Adrenal gland (tissue), 5 donors: ENCODE results near the gene LYPD6B.

ENCODE experiments used
- CTCF ChIP-seq, 6 experiments: fragments of 450-650 bp in 4 of 6; fragments of 200-600 bp in 2 of 6; sonication (generic) in 1 of 6; IDR thresholded peaks; 1 replicate in 5 of 6; 2 replicates in 1 of 6; pipeline versions ENCODE4 v1.5.1 to v1.8.0; 2016 to 2021; ENCODE audit warnings: antibody characterized with exemption in 6 of 6, mild to moderate bottlenecking in 2 of 6, moderate library complexity in 1 of 6
- POLR2A ChIP-seq, 2 donors: fragments of 450-650 bp; IDR thresholded peaks; one replicate each; pipeline ENCODE4 v1.6.1; 2017; ENCODE audit warnings: antibody characterized with exemption in 2 of 2, mild to moderate bottlenecking in 2 of 2, moderate library complexity in 1 of 2
- donor health status: DM: no; HTN: no; CAD: no.

GRCh38 chr2:148989882-148990493, 48.5 kb upstream of the LYPD6B start:
- peak; percentile 63 to 91 (median 78) for TF ChIP-seq CTCF (IDR thresholded peaks at IDR 0.05)
- TF ChIP-seq POLR2A (IDR thresholded peaks at IDR 0.05) = no peak
